ENCODE measurements around the gene CDK11B. TPM values are rescaled to one million over a fixed set of nuclear protein-coding genes. Genes with fewer than 3 reads are reported as not detected.

The CDK11B gene
- total and polyA plus RNA-seq, 12 donors, result 8.8 to 65.4 (median 19.5) TPM

- peaks cover 15 to 29% of the 10 kb centered on the region in 2 donors for H3K4me1 ChIP-seq (replicated peaks in 1 of 2)
- H3K27me3 ChIP-seq, result no peaks in the 10 kb centered on the region
- no peaks in the 10 kb centered on the region for H3K9me3 ChIP-seq (replicated peaks in 1 of 3)
- no peak overlapping the region for H3K27ac ChIP-seq
- TF ChIP-seq POLR2A (IDR thresholded peaks at IDR 0.05) (no peak), CTCF (IDR thresholded peaks at IDR 0.05) (no peak)
- no peaks in the 10 kb centered on the region for H3K36me3 ChIP-seq (replicated peaks in 1 of 2)
- no peak overlapping the region for H3K4me3 ChIP-seq
- intact Hi-C loops (cut with DNase I), result no loop called here
- WGBS, 4 donors, result 66 to 74% (median 72%) methylated on average over 8 to 12 of the region's 12 CpGs
- DNase-seq, result peak in 1 of 7 donors; percentile 5
Measured at GRCh38 chr1:1609822-1610485, 48.9 kb downstream of the CDK11B start.

- intact Hi-C loops (cut with DNase I), result no loop called here
- 77 to 90% (median 82%) methylated on average over 3 to 13 of the region's 13 CpGs for WGBS, 4 donors
- H3K4me3 ChIP-seq, result no peak overlapping the region
- no peak overlapping the region for H3K27ac ChIP-seq
- DNase-seq, result no peak
- peaks cover 0 to 6% of the 10 kb centered on the region in 2 donors for H3K4me1 ChIP-seq (replicated peaks in 1 of 2)
- H3K36me3 ChIP-seq (replicated peaks in 1 of 2), result no peaks in the 10 kb centered on the region
- no peaks in the 10 kb centered on the region for H3K27me3 ChIP-seq
- H3K9me3 ChIP-seq (replicated peaks in 1 of 3), result no peaks in the 10 kb centered on the region
- TF ChIP-seq POLR2A (IDR thresholded peaks at IDR 0.05) (no peak), CTCF (IDR thresholded peaks at IDR 0.05) (no peak)
Measured at GRCh38 chr1:1606232-1606631, 52.6 kb downstream of the CDK11B start.

GRCh38 chr1:1605724-1606123 lies 53.1 kb downstream of the CDK11B start:
- Histone ChIP-seq H3K27me3 (no peaks in the 10 kb centered on the region), H3K4me1 (replicated peaks in 1 of 2) (peaks cover 0 to 6% of the 10 kb centered on the region in 2 donors), H3K4me3 (no peak overlapping the region), H3K36me3 (replicated peaks in 1 of 2) (no peaks in the 10 kb centered on the region), H3K27ac (no peak overlapping the region), H3K9me3 (replicated peaks in 1 of 3) (no peaks in the 10 kb centered on the region)
- TF ChIP-seq CTCF (IDR thresholded peaks at IDR 0.05), result no peak
- TF ChIP-seq POLR2A (IDR thresholded peaks at IDR 0.05), result no peak
- WGBS, 4 donors, result 81 to 90% (median 88%) methylated on average over 4 to 17 of the region's 17 CpGs
- intact Hi-C loops (cut with DNase I), result no loop called here
- no peak for DNase-seq

- DNase-seq, result no peak
- 74 to 81% (median 78%) methylated on average over 5 to 14 of the region's 14 CpGs for WGBS, 4 donors
- no peaks in the 10 kb centered on the region for H3K36me3 ChIP-seq (replicated peaks in 1 of 2)
- no peak overlapping the region for H3K27ac ChIP-seq
- H3K9me3 ChIP-seq (replicated peaks in 1 of 3), result no peaks in the 10 kb centered on the region
- H3K4me3 ChIP-seq, result no peak overlapping the region
- intact Hi-C loops (cut with DNase I), result no loop called here
- peaks cover 0 to 11% of the 10 kb centered on the region in 2 donors for H3K4me1 ChIP-seq (replicated peaks in 1 of 2)
- TF ChIP-seq CTCF (IDR thresholded peaks at IDR 0.05) (no peak), POLR2A (IDR thresholded peaks at IDR 0.05) (no peak)
- H3K27me3 ChIP-seq, result no peaks in the 10 kb centered on the region
Measured at GRCh38 chr1:1605034-1605591, 53.7 kb downstream of the CDK11B start.
